Body of pancreas (tissue), 4 donors: ENCODE results near the gene NCOA1.

Experiments used
- POLR2A ChIP-seq, 3 donors: fragments of 450-650 bp; IDR thresholded peaks; one replicate each; pipeline ENCODE4 v1.6.1; 2016; ENCODE audit warnings: antibody characterized with exemption in 3 of 3, mild to moderate bottlenecking in 2 of 3
- TF ChIP-seq, protein P1 (sequence below), 7 experiments: fragments of 450-650 bp in 4 of 7; fragments of 200-600 bp in 3 of 7; sonication (generic) in 3 of 7; IDR thresholded peaks; one replicate each; pipeline ENCODE4 v1.5.1; 2016 to 2019; ENCODE audit warnings: antibody characterized with exemption in 7 of 7

DNA sequence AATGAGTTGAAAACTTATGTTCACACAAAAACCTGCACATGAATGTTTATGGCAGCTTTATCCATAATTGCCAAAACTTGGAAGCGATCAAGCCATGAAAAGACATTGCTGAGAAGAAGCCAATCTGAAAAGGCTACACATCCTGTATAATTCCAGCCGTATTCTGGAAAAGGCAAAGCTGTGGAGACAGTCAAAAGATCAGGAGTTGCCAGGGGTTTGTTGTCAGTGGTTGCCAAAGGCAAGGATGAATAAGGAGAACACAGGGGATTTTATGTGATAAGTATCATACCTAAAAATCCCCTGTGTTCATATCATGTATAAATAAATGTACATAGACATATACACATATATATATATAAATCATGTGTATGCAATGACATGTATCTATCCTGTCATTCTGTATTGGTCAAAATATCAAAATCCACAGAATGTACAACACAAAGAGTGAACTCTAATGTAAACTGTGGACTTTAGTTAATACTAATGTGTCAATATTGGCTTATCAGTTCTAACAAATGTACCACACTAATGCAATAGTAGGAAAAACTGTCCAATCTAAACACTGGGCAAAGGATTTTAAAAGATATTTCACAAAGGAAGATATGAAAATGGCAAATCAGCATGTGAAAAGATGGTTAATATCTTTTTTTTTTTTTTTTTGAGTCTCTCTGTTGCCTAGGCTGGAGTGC, 226.4 kb downstream of the NCOA1 start:
- TF ChIP-seq, protein P1, sequence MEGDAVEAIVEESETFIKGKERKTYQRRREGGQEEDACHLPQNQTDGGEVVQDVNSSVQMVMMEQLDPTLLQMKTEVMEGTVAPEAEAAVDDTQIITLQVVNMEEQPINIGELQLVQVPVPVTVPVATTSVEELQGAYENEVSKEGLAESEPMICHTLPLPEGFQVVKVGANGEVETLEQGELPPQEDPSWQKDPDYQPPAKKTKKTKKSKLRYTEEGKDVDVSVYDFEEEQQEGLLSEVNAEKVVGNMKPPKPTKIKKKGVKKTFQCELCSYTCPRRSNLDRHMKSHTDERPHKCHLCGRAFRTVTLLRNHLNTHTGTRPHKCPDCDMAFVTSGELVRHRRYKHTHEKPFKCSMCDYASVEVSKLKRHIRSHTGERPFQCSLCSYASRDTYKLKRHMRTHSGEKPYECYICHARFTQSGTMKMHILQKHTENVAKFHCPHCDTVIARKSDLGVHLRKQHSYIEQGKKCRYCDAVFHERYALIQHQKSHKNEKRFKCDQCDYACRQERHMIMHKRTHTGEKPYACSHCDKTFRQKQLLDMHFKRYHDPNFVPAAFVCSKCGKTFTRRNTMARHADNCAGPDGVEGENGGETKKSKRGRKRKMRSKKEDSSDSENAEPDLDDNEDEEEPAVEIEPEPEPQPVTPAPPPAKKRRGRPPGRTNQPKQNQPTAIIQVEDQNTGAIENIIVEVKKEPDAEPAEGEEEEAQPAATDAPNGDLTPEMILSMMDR (IDR thresholded peaks at IDR 0.05): no peak
- TF ChIP-seq POLR2A (IDR thresholded peaks at IDR 0.05): no peak
